ENCODE results near the gene THOC5. TPM values are rescaled to one million over a fixed set of nuclear protein-coding genes. Genes with fewer than 3 reads are reported as not detected.

THOC5 gene
- total and polyA plus RNA-seq, 2 of the 4 experiments (the other 2 are of a cell fraction), result 68.4 to 73.7 TPM

GRCh38 chr22:29536411-29536810 lies 17.1 kb downstream of the THOC5 start:
- TF ChIP-seq, protein P1, sequence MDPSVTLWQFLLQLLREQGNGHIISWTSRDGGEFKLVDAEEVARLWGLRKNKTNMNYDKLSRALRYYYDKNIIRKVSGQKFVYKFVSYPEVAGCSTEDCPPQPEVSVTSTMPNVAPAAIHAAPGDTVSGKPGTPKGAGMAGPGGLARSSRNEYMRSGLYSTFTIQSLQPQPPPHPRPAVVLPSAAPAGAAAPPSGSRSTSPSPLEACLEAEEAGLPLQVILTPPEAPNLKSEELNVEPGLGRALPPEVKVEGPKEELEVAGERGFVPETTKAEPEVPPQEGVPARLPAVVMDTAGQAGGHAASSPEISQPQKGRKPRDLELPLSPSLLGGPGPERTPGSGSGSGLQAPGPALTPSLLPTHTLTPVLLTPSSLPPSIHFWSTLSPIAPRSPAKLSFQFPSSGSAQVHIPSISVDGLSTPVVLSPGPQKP (IDR thresholded peaks at IDR 0.05; ENCODE audit: borderline replicate concordance, low read depth, low read length), result no peak
- TF ChIP-seq MAFK (IDR thresholded peaks at IDR 0.05; ENCODE audit: low read depth, low read length) (no peak), CHD1 (IDR thresholded peaks at IDR 0.05; ENCODE audit: low read depth, low read length) (no peak), BHLHE40 (IDR thresholded peaks at IDR 0.05; ENCODE audit: low read depth, low read length) (no peak), MAZ (IDR thresholded peaks at IDR 0.05; ENCODE audit: borderline replicate concordance, low read depth, low read length) (no peak), CEBPB (IDR thresholded peaks at IDR 0.05; ENCODE audit: low read depth, low read length) (no peak), MXI1 (IDR thresholded peaks at IDR 0.05; ENCODE audit: borderline replicate concordance, low read depth, low read length) (no peak), FOS (IDR thresholded peaks at IDR 0.05; ENCODE audit: low read depth, low read length) (no peak), NFE2L2 (IDR thresholded peaks at IDR 0.05; ENCODE audit: low read depth, low read length) (no peak), CTCF (conservative IDR thresholded peaks at IDR 0.05; ENCODE audit: low read depth, low read length) (no peak), POLR2A (IDR thresholded peaks at IDR 0.05; ENCODE audit: low read depth, low read length) (no peak), RFX5 (IDR thresholded peaks at IDR 0.05; ENCODE audit: low read depth, low read length) (no peak), RAD21 (IDR thresholded peaks at IDR 0.05; ENCODE audit: low read length) (no peak), RCOR1 (IDR thresholded peaks at IDR 0.05; ENCODE audit: insufficient replicate concordance, low read length) (no peak), SMC3 (IDR thresholded peaks at IDR 0.05; ENCODE audit: low read depth, low read length) (no peak), USF2 (IDR thresholded peaks at IDR 0.05; ENCODE audit: low read depth, low read length) (no peak)
- no peaks in the 10 kb centered on the region for H3K27me3 ChIP-seq (ENCODE audit: control insufficient read depth, insufficient read depth, low read length)
- ATAC-seq (ENCODE audit: low read depth) (no peak), DNase-seq (no peak)
- no peak overlapping the region for H3K9ac ChIP-seq (ENCODE audit: low read depth, low read length)
- H3K14ac ChIP-seq (replicated peaks; ENCODE audit: low read depth, low read length), result no peak overlapping the region
- H2AK9ac ChIP-seq (replicated peaks; ENCODE audit: low read depth, low read length, poor library complexity), result no peak overlapping the region
- no peaks in the 10 kb centered on the region for H3K79me1 ChIP-seq (ENCODE audit: low read depth in 1 of 2, low read length in 2 of 2)
- H2BK15ac ChIP-seq (ENCODE audit: low read depth, low read length), result no peak overlapping the region
- H4K5ac ChIP-seq (ENCODE audit: low read depth, low read length), result no peak overlapping the region
- in situ Hi-C loops (cut with MboI; ENCODE audit: low sequenced_read_pairs) (no loop called here), dilution Hi-C loops (cut with HindIII; ENCODE audit: low sequenced_read_pairs, unreplicated experiment) (no loop called here), intact Hi-C loops (cut with micrococcal nuclease) (no loop called here)
- H3K27ac ChIP-seq (ENCODE audit: insufficient read depth, low read length), result no peak overlapping the region
- no TSS peak for BruUV-seq (replicated peaks)
- no peaks in the 10 kb centered on the region for H3K9me1 ChIP-seq (ENCODE audit: insufficient read depth, low read length)
- H3K4ac ChIP-seq (ENCODE audit: low read depth, low read length), result no peak overlapping the region
- no peak overlapping the region for H3K4me2 ChIP-seq (ENCODE audit: low read depth, low read length)
- H3K36me3 ChIP-seq (ENCODE audit: control insufficient read depth, insufficient read depth, low read length), result peaks cover 51% of the 10 kb centered on the region
- H4K91ac ChIP-seq (ENCODE audit: insufficient read depth, low read depth, low read length), result no peak overlapping the region
- CTCF ChIA-PET, result no interaction called here
- no peak overlapping the region for H2AK5ac ChIP-seq (ENCODE audit: low read depth, low read length)
- H4K20me1 ChIP-seq (ENCODE audit: insufficient read depth, low read length), result peaks cover 4% of the 10 kb centered on the region; the same call in 1 of the 2 replicates
- H3K56ac ChIP-seq (ENCODE audit: extremely low read depth, insufficient read depth, low read length), result no peak overlapping the region
- H3K4me1 ChIP-seq (ENCODE audit: control insufficient read depth, insufficient read depth, low read length), result no peaks in the 10 kb centered on the region
- H3K23ac ChIP-seq (ENCODE audit: low read depth, low read length), result no peak overlapping the region
- no peak overlapping the region for H2BK120ac ChIP-seq (ENCODE audit: low read depth, low read length)
- no peak overlapping the region for H3K18ac ChIP-seq (ENCODE audit: low read depth, low read length)
- H2BK5ac ChIP-seq (ENCODE audit: low read depth, low read length, poor library complexity, severe bottlenecking), result no peak overlapping the region
- WGBS, 2 experiments (ENCODE audit: extremely low coverage in 2 of 2, insufficient read length in 1 of 2), result no CpG with 5 or more reads among the region's 3 CpGs
- no peak overlapping the region for H2BK20ac ChIP-seq (ENCODE audit: low read depth, low read length)
- no peak overlapping the region for H4K8ac ChIP-seq (ENCODE audit: low read depth in 2 of 2, low read length in 2 of 2)
- POLR2A ChIA-PET (ENCODE audit: unreplicated experiment), result no interaction called here
- no peaks in the 10 kb centered on the region for H3K9me3 ChIP-seq (ENCODE audit: control insufficient read depth, insufficient read depth, low read length)
- H3K4me3 ChIP-seq (ENCODE audit: insufficient read depth, low read depth, low read length), result no peak overlapping the region
- no peak overlapping the region for H2AFZ ChIP-seq (replicated peaks; ENCODE audit: low read length, poor library complexity)
